Kidney (tissue), 14 donors: ENCODE results near the gene ISLR. TPM values are rescaled to one million over a fixed set of nuclear protein-coding genes. Genes with fewer than 3 reads are reported as not detected.

Experiments used
- DNase-seq, 5 donors: peaks; one replicate each; pipeline ENCODE4 v3.0.0-alpha.2; 2013 to 2020
- FAIRE-seq: peaks from 2 replicates; lab custom pipeline; 2012; peaks lifted over from hg19 to GRCh38; lab: Jason Lieb, UNC
- H3K27ac ChIP-seq, 2 donors: one replicate each; pipeline ENCODE4 v1.7.0; 2013; ENCODE audit warnings: low read depth in 2 of 2, low read length in 2 of 2, inconsistent platforms in 1 of 2
- H3K27me3 ChIP-seq: one replicate; pipeline ENCODE4 v1.7.1; 2013; ENCODE audit warnings: low read length, inconsistent platforms; ENCODE audit not compliant: control insufficient read depth, insufficient read depth
- H3K36me3 ChIP-seq, 3 donors: one replicate each; pipeline versions ENCODE4 v1.7.0 to v1.7.1; 2013; ENCODE audit warnings: low read length in 3 of 3, control low read depth in 1 of 3, inconsistent platforms in 1 of 3; ENCODE audit not compliant: insufficient read depth in 3 of 3, control insufficient read depth in 2 of 3
- H3K4me1 ChIP-seq, 3 donors: one replicate each; pipeline versions ENCODE4 v1.7.0 to v1.7.1; 2013; ENCODE audit warnings: low read length in 3 of 3, inconsistent platforms in 1 of 3, low read depth in 1 of 3; ENCODE audit not compliant: control insufficient read depth in 2 of 3, insufficient read depth in 2 of 3
- H3K4me3 ChIP-seq, 3 donors: one replicate each; pipeline versions ENCODE4 v1.7.0 to v1.8.1; 2013; ENCODE audit warnings: low read length in 3 of 3, control low read depth in 1 of 3, inconsistent platforms in 1 of 3
- H3K9ac ChIP-seq, 3 donors: one replicate each; pipeline versions ENCODE4 v1.7.0 to v1.7.1; 2013; ENCODE audit warnings: low read length in 3 of 3, control low read depth in 1 of 3, inconsistent platforms in 1 of 3
- H3K9me3 ChIP-seq, 3 donors: one replicate each; pipeline versions ENCODE4 v1.7.0 to v1.7.1; 2013; ENCODE audit warnings: low read length in 3 of 3, control low read depth in 1 of 3, inconsistent platforms in 1 of 3; ENCODE audit not compliant: control insufficient read depth in 2 of 3, insufficient read depth in 1 of 3
- CTCF ChIP-seq: IDR thresholded peaks from 3 replicates; pipeline ENCODE4 v1.5.1; 2012; ENCODE audit warnings: mild to moderate bottlenecking, moderate library complexity, borderline replicate concordance; ENCODE audit not compliant: insufficient read depth; ENCODE audit errors: extremely low read depth
- intact Hi-C: fragments of 100-400 bp; cut with DNase I; formaldehyde crosslinking; loops from one replicate; pipeline ENCODE4 v1.11.1; 2022
- polyA plus RNA-seq: library from polyadenylated mRNA; stranded (reverse); fragments of 350-450 nt; fragmentation: Illumina TruSeq; extraction: RNeasy Lipid Tissue Mini Kit (QIAGEN cat#74804); gene quantifications from one replicate; pipeline ENCODE4 v1.2.3, GENCODE V29; 2014; ENCODE audit warnings: low read depth, low replicate concordance; ENCODE audit not compliant: insufficient read depth
- total RNA-seq: library from RNA; stranded (reverse); fragmentation: NEBNext Ultra II Directional; extraction: Animal tissue kit (Norgen Biotek cat#: 25700); gene quantifications from one replicate; pipeline ENCODE4 v1.2.1, GENCODE V29; 2021
- donor health status: control.
- donor health status: control.
- donor health status: control.
- donor health status: control.
- donor health status: control.
- donor health status: DM: yes; HTN: yes; CAD: no.
- donor health status: Normal renal cell carcinoma (clear cell type).

Gene ISLR
- total and polyA plus RNA-seq, 2 donors from 2014 or later = 18.8 to 30.2 TPM

- H3K27ac ChIP-seq = no peak overlapping the region
- no peaks in the 10 kb centered on the region for H3K27me3 ChIP-seq
- intact Hi-C loops = no loop called here
- H3K9ac ChIP-seq = peak overlapping the region in 1 of 3 donors; percentile 7
- H3K4me3 ChIP-seq = peak overlapping the region in 1 of 3 donors; percentile 21
- H3K36me3 ChIP-seq = no peaks in the 10 kb centered on the region
- FAIRE-seq = no peak
- peak in 1 of 5 donors; percentile 72 for DNase-seq
- no peak for TF ChIP-seq CTCF
- peaks cover 3 to 33% (median 10%) of the 10 kb centered on the region in 3 donors for H3K4me1 ChIP-seq
- no peaks in the 10 kb centered on the region for H3K9me3 ChIP-seq
Observed at GRCh38 chr15:74174958-74175253, 1.4 kb downstream of the ISLR start.

GRCh38 chr15:74175271-74176191, 2.0 kb downstream of the ISLR start:
- Histone ChIP-seq H3K9me3 (no peaks in the 10 kb centered on the region), H3K4me1 (peaks cover 3 to 39% (median 10%) of the 10 kb centered on the region in 3 donors), H3K27me3 (no peaks in the 10 kb centered on the region), H3K4me3 (no peak overlapping the region), H3K9ac (no peak overlapping the region), H3K36me3 (no peaks in the 10 kb centered on the region), H3K27ac (no peak overlapping the region)
- no peak for TF ChIP-seq CTCF
- DNase-seq (peak in 1 of 5 donors; percentile 62), FAIRE-seq (no peak)
- intact Hi-C loops = no loop called here

GRCh38 chr15:74176262-74177214, 3.0 kb downstream of the ISLR start:
- H3K4me3 ChIP-seq = no peak overlapping the region
- H3K36me3 ChIP-seq = no peaks in the 10 kb centered on the region
- H3K27ac ChIP-seq = no peak overlapping the region
- intact Hi-C loops = no loop called here
- peaks cover 3 to 42% (median 10%) of the 10 kb centered on the region in 3 donors for H3K4me1 ChIP-seq
- H3K27me3 ChIP-seq = no peaks in the 10 kb centered on the region
- H3K9me3 ChIP-seq = no peaks in the 10 kb centered on the region
- FAIRE-seq (no peak), DNase-seq (no peak)
- TF ChIP-seq CTCF = no peak
- no peak overlapping the region for H3K9ac ChIP-seq
